Stimulated activated CD8-positive, alpha-beta memory T cell treated with anti-CD3 and anti-CD28 coated beads, Interleukin-4, amount 100 ng/mL, for 24 hours (primary cell): Measurements from ENCODE around the gene GNA14.
"Not testable (repeated sequence)": the region's sequence is repeated elsewhere in the genome, so short reads cannot be mapped to it uniquely, and the experiment has no call there.

Experiments
- DNase-seq: peaks from one replicate; pipeline ENCODE4 v3.0.0-alpha.2; 2020; ENCODE audit warnings: low read depth

GNA14 gene

DNA sequence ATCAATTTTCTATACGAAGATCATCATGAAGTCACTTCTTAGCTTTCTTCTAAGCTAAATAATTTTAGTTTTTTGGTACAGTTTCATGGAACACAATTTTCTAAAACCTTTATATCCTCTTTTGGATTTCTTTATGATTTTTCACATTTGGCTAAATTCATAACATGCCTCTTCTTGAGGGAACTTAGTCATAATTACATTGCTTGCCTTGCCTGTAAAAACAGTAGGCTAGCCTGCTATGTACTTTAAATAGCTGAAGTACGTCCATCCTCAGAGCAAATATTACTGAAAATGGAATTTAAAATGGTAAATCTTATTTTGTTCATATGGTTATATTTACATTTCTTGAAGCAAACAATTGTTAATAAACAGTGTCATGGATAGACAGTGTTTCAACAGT is 245.8 kb downstream of the GNA14 start:
- no peak for DNase-seq

DNA sequence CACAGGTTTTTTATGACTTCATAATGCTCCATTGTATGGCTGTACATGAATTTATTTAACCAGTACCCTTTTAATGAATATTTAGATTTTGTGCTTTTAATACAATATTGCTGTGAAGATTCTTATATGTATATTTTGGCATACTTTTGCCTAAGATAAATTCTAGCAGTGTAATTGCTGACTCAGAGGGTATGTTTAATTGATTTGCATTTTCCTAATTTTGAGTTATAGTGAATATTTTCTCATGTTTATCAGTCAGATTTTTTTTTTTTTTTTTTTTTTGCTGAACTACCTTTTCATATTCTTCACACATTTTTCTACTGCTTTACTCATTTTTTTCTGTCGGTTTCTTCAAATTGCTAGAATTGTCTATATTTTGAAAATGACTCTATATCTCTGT is 248.2 kb downstream of the GNA14 start:
- DNase-seq = no peak

DNA sequence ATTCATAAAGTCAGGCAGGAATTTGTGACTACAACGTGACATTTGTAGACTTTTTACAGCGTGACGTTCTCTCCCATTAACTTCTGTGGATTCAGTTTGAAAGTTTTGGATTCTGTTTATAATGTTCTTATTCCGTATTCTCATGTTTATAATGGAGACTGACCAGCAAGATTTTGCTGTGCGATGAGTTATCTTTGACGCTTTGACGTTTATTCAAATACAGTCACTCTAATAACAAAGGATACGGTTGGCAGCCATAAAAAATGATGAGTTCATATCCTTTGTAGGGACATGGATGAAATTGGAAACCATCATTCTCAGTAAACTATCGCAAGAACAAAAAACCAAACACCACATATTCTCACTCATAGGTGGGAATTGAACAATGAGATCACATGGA is 249.5 kb downstream of the GNA14 start:
- not testable (repeated sequence) for DNase-seq

DNA sequence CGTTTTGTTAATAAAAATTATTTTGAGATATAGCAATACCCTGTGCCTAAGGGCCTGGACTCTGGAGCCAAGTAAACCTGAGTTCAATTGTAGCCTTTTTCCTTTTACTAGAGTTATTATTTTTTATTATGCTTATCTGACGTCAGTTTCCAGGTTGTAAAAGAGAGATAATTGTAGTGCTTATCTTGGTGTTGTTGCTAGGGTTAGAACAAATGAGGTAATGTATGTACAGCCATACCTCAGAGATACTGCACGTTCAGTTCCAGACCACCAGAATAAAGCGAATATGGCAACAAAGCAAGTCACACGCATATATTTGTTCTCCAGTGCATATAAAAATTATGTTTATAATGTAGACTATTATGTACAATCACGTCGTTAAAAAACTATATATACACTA is 255.8 kb downstream of the GNA14 start:
- DNase-seq = no peak

DNA sequence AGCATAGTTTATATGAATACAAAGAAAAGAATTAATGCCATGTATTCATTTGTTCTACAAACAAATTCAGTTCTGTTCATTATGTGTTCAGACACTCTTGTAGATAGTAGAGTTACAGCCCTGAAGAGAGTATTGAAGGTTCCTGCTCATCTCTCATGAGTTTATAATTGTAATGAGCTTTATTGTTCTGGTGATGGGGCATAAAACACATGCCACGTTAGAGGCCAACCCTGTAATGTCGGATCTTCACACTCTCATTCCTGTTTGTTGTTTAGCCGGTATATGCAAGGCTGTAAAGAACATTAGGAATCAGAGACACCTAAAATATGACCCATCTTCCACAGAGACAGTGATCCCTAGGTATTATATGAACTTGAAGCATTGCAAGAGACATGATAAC is 256.3 kb downstream of the GNA14 start:
- DNase-seq = no peak

DNA sequence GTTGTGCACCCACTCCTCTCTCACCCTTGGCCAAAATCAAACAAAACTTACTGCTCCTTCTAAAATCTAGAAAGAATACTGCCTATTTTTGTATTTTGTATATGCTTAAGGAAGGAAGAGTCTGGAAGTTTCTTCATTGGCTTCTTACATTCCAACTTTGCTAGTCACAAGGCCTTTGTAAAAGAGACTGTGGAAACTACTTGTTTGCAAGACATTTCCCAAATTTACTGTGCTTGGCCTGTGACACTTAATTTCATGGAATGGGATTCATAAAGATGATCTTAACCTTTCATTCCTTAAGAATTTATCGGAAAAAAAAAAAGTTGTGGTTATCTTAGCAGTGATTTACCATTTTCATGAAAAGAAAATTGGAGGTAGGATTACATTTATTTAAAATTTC is 261.9 kb downstream of the GNA14 start:
- no peak for DNase-seq

DNA sequence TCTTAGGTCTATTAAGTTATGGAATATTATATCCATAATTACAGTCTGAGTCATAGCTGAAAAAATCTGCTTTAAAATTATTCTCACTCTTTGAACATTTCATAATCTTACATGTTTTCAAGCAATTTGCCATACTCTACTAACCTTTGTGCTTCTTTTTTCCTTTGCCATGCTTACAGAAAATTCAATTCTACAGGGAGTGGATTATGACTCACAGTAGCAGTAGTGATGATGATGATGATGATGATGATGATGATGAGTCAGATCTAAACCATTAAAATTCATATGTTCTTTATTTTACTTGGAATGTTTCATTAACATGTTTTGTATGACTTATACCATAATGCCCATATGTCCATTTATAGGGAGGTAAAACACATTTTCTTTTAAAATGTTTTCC is 263.7 kb downstream of the GNA14 start:
- no peak for DNase-seq

DNA sequence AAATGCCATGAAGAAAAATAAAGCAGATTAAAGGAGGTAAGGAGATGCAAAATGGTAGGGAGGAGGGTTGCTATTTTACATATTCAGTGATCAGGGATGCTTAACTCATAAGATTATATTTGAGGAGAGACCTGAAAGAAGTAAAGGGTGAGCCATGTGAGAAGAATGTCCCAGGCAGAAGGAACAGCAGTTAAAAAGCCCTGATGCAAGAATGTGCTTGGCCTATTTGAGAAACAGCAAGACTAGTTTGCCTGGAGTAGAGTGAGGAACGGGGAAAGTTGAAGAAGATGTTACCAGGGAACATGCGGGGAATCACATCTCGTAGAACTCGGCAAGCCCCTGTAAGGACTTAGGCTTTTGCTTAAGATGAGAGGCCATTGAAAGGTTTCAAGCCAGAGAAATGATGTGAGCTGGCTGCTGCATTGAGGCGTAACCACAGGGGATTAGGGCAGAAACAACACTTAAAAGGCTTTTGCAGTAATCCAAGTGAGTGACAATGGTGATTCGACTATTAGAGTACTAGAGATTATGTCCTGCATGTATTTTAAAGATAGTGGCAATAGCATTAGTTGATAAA is 272.1 kb downstream of the GNA14 start:
- no peak for DNase-seq

DNA sequence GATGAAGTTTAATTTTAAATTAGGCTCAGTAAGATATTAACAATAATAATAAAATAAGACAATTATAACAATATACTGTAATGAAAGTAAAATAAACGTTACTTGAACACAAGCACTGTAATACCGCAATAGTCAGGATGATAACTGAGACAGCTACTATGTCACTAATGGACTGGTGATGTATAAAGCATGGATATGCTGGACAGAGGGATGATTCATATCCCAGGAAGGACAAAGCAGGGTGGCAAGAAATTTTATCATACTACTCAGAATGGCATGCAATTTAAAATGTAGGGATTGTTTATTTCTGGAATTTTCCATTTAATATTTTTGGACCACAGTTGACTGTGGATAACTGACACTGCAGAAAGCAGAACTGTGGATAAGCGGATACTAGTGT is 273.9 kb downstream of the GNA14 start:
- no peak for DNase-seq
